ENCODE results near the gene DPY19L1.

DPY19L1 gene

DNA sequence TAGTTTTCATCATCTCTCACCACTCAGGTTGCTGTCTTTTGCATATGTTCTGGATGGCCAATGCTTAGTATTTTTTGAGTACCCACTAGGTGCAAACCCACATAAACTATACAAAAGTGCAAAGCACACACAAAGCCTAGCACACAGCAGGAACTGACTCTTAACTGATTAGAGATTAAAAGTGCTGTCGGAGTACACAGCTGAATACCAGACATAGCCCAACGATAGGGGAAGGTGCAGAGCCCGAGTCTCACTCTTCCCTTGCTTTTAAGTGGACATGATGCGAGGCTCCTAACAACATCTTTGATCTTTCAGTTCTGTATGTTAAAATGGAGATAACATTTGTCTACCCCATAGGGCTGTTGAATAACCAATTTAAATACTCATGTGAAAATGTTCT, 90.8 kb downstream of the DPY19L1 start:
- TF ChIP-seq, protein P1, sequence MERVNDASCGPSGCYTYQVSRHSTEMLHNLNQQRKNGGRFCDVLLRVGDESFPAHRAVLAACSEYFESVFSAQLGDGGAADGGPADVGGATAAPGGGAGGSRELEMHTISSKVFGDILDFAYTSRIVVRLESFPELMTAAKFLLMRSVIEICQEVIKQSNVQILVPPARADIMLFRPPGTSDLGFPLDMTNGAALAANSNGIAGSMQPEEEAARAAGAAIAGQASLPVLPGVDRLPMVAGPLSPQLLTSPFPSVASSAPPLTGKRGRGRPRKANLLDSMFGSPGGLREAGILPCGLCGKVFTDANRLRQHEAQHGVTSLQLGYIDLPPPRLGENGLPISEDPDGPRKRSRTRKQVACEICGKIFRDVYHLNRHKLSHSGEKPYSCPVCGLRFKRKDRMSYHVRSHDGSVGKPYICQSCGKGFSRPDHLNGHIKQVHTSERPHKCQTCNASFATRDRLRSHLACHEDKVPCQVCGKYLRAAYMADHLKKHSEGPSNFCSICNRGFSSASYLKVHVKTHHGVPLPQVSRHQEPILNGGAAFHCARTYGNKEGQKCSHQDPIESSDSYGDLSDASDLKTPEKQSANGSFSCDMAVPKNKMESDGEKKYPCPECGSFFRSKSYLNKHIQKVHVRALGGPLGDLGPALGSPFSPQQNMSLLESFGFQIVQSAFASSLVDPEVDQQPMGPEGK (CRISPR knock-in tag; IDR thresholded peaks at IDR 0.05; ENCODE audit: borderline replicate concordance) = no peak
- TF ChIP-seq GLIS3 (CRISPR knock-in tag; IDR thresholded peaks at IDR 0.05) = no peak
- no peak for TF ChIP-seq ZFP3 (CRISPR knock-in tag; IDR thresholded peaks at IDR 0.05)
- TF ChIP-seq, protein P2, sequence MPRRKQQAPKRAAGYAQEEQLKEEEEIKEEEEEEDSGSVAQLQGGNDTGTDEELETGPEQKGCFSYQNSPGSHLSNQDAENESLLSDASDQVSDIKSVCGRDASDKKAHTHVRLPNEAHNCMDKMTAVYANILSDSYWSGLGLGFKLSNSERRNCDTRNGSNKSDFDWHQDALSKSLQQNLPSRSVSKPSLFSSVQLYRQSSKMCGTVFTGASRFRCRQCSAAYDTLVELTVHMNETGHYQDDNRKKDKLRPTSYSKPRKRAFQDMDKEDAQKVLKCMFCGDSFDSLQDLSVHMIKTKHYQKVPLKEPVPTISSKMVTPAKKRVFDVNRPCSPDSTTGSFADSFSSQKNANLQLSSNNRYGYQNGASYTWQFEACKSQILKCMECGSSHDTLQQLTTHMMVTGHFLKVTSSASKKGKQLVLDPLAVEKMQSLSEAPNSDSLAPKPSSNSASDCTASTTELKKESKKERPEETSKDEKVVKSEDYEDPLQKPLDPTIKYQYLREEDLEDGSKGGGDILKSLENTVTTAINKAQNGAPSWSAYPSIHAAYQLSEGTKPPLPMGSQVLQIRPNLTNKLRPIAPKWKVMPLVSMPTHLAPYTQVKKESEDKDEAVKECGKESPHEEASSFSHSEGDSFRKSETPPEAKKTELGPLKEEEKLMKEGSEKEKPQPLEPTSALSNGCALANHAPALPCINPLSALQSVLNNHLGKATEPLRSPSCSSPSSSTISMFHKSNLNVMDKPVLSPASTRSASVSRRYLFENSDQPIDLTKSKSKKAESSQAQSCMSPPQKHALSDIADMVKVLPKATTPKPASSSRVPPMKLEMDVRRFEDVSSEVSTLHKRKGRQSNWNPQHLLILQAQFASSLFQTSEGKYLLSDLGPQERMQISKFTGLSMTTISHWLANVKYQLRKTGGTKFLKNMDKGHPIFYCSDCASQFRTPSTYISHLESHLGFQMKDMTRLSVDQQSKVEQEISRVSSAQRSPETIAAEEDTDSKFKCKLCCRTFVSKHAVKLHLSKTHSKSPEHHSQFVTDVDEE (CRISPR knock-in tag; IDR thresholded peaks at IDR 0.05) = no peak
- TF ChIP-seq ISL1 (CRISPR knock-in tag; IDR thresholded peaks at IDR 0.05) = no peak
- no peak for TF ChIP-seq TCF4 (CRISPR knock-in tag; IDR thresholded peaks at IDR 0.05; ENCODE audit: borderline replicate concordance)
- no peak for TF ChIP-seq PPARA (CRISPR knock-in tag; IDR thresholded peaks at IDR 0.05; ENCODE audit: borderline replicate concordance)
- no peak for TF ChIP-seq TOX (CRISPR knock-in tag; IDR thresholded peaks at IDR 0.05; ENCODE audit: borderline replicate concordance)
- no peak for TF ChIP-seq ZNF8 (CRISPR knock-in tag; IDR thresholded peaks at IDR 0.05)
- TF ChIP-seq, protein P3, sequence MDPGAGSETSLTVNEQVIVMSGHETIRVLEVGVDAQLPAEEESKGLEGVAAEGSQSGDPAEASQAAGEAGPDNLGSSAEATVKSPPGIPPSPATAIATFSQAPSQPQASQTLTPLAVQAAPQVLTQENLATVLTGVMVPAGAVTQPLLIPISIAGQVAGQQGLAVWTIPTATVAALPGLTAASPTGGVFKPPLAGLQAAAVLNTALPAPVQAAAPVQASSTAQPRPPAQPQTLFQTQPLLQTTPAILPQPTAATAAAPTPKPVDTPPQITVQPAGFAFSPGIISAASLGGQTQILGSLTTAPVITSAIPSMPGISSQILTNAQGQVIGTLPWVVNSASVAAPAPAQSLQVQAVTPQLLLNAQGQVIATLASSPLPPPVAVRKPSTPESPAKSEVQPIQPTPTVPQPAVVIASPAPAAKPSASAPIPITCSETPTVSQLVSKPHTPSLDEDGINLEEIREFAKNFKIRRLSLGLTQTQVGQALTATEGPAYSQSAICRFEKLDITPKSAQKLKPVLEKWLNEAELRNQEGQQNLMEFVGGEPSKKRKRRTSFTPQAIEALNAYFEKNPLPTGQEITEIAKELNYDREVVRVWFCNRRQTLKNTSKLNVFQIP (CRISPR knock-in tag; IDR thresholded peaks at IDR 0.05; ENCODE audit: borderline replicate concordance, low read depth) = no peak
- TF ChIP-seq, protein P4, sequence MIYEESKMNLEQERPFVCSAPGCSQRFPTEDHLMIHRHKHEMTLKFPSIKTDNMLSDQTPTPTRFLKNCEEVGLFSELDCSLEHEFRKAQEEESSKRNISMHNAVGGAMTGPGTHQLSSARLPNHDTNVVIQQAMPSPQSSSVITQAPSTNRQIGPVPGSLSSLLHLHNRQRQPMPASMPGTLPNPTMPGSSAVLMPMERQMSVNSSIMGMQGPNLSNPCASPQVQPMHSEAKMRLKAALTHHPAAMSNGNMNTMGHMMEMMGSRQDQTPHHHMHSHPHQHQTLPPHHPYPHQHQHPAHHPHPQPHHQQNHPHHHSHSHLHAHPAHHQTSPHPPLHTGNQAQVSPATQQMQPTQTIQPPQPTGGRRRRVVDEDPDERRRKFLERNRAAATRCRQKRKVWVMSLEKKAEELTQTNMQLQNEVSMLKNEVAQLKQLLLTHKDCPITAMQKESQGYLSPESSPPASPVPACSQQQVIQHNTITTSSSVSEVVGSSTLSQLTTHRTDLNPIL (CRISPR knock-in tag; IDR thresholded peaks at IDR 0.05; ENCODE audit: low read depth) = no peak
- no peak for TF ChIP-seq ZFP30 (CRISPR knock-in tag; IDR thresholded peaks at IDR 0.05)
- TF ChIP-seq RARB (CRISPR knock-in tag; IDR thresholded peaks at IDR 0.05) = no peak
- no peak for TF ChIP-seq ZNF70 (CRISPR knock-in tag; IDR thresholded peaks at IDR 0.05)
- TF ChIP-seq, protein P5, sequence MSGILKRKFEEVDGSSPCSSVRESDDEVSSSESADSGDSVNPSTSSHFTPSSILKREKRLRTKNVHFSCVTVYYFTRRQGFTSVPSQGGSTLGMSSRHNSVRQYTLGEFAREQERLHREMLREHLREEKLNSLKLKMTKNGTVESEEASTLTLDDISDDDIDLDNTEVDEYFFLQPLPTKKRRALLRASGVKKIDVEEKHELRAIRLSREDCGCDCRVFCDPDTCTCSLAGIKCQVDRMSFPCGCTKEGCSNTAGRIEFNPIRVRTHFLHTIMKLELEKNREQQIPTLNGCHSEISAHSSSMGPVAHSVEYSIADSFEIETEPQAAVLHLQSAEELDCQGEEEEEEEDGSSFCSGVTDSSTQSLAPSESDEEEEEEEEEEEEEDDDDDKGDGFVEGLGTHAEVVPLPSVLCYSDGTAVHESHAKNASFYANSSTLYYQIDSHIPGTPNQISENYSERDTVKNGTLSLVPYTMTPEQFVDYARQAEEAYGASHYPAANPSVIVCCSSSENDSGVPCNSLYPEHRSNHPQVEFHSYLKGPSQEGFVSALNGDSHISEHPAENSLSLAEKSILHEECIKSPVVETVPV (CRISPR knock-in tag; IDR thresholded peaks at IDR 0.05) = no peak
- TF ChIP-seq OSR1 (CRISPR knock-in tag; IDR thresholded peaks at IDR 0.05) = no peak
- no peak for TF ChIP-seq SNAI2 (CRISPR knock-in tag; IDR thresholded peaks at IDR 0.05)
- TF ChIP-seq ARNTL (CRISPR knock-in tag; IDR thresholded peaks at IDR 0.05; ENCODE audit: borderline replicate concordance, low read depth) = no peak
- TF ChIP-seq ESRRG (CRISPR knock-in tag; IDR thresholded peaks at IDR 0.05) = no peak
- ATAC-seq = 0 out of 3 replicates have a peak, but pooled peaks have one; percentile 18

DNA sequence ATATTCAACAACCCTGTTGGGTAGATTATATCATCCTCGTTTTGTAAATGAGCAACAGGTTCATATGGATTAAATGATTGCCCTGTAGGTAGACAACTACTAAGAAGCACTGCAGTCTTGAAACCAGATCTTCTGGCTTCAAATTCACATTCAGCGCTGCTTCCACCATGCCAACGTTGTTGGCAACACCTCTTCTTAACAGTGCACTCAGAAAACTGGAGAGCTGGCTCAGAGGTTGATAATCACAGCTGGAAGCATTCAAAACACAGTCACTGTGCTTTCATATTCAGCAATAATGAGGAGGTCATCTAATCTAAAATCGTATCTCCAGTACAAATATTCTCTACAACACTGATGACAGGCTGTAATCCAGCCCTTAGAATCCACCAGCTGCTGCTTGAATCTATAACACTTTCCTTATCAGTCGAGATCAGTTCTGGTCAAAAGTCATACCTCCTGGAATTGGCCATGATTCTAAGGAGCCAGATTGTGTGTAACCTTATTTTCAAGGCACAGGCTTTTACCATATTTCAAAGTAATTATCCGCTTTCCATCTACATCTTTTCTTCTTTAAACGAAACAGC, 91.3 kb downstream of the DPY19L1 start:
- peak; percentile 39; the same call in 2 of the 3 replicates for ATAC-seq
- TF ChIP-seq, protein P2 (CRISPR knock-in tag; IDR thresholded peaks at IDR 0.05) = peak; percentile 20; the same call in 1 of the 2 replicates
- TF ChIP-seq TCF4 (CRISPR knock-in tag; IDR thresholded peaks at IDR 0.05; ENCODE audit: borderline replicate concordance) = peak; percentile 49; the same call in 1 of the 2 replicates

All from SK-N-SH treated with all-trans-retinoic acid at 6 μM for 48 hours (cell line).